ENCODE results near the gene TOMM20L.
"Not testable (repeated sequence)": the region's sequence is repeated elsewhere in the genome, so short reads cannot be mapped to it uniquely, and the experiment has no call there.

TOMM20L gene

GRCh38 chr14:58395812-58396788 lies at the start of gene TOMM20L:
Gene TOMM20L (plus strand): TSS chr14:58395930. CDS start chr14:58395958, 28 bp downstream.
- no peaks in the 10 kb centered on the region for H3K4me1 ChIP-seq (ENCODE audit: control insufficient read depth in 1 of 2, insufficient read depth in 2 of 2, low read length in 2 of 2)
- no peaks in the 10 kb centered on the region for H3K9me3 ChIP-seq (ENCODE audit: control insufficient read depth in 1 of 2, low read length in 2 of 2)
- H3K27ac ChIP-seq (ENCODE audit: low read length) = no peak within 1 kb of the TSS
- H3K36me3 ChIP-seq (ENCODE audit: control insufficient read depth in 1 of 2, insufficient read depth in 2 of 2, low read length in 2 of 2) = no peaks in the 10 kb centered on the region
- H3K4me3 ChIP-seq (ENCODE audit: low read depth in 1 of 2, low read length in 2 of 2) = peak within 1 kb of the TSS; percentile 58 to 70
- H3K27me3 ChIP-seq (ENCODE audit: low read depth, low read length) = no peaks in the 10 kb centered on the region

- Histone ChIP-seq H3K27ac (ENCODE audit: low read length) (peak overlapping the region; percentile 76), H3K4me3 (ENCODE audit: low read depth in 1 of 2, low read length in 2 of 2) (peak overlapping the region; percentile 10 to 60), H3K9me3 (ENCODE audit: control insufficient read depth in 1 of 2, low read length in 2 of 2) (no peaks in the 10 kb centered on the region), H3K4me1 (ENCODE audit: control insufficient read depth in 1 of 2, insufficient read depth in 2 of 2, low read length in 2 of 2) (peaks cover 4 to 8% of the 10 kb centered on the region in 2 donors), H3K27me3 (ENCODE audit: low read depth, low read length) (no peaks in the 10 kb centered on the region), H3K36me3 (ENCODE audit: control insufficient read depth in 1 of 2, insufficient read depth in 2 of 2, low read length in 2 of 2) (peaks cover 14 to 21% of the 10 kb centered on the region in 2 donors)
These were observed 42.0 kb upstream of the TOMM20L start for GRCh38 chr14:58353516-58354299.

- H3K27me3 ChIP-seq (ENCODE audit: low read depth, low read length) = no peaks in the 10 kb centered on the region
- H3K4me1 ChIP-seq (ENCODE audit: control insufficient read depth in 1 of 2, insufficient read depth in 2 of 2, low read length in 2 of 2) = peaks cover 4 to 8% of the 10 kb centered on the region in 2 donors
- peaks cover 15 to 18% of the 10 kb centered on the region in 2 donors for H3K36me3 ChIP-seq (ENCODE audit: control insufficient read depth in 1 of 2, insufficient read depth in 2 of 2, low read length in 2 of 2)
- peak overlapping the region; percentile 59 for H3K27ac ChIP-seq (ENCODE audit: low read length)
- H3K4me3 ChIP-seq (ENCODE audit: low read depth in 1 of 2, low read length in 2 of 2) = no peak overlapping the region
- no peaks in the 10 kb centered on the region for H3K9me3 ChIP-seq (ENCODE audit: control insufficient read depth in 1 of 2, low read length in 2 of 2)
These were observed 40.9 kb upstream of the TOMM20L start for GRCh38 chr14:58354808-58355207.

GRCh38 chr14:58356268-58356667 lies 39.5 kb upstream of the TOMM20L start:
- peaks cover 4 to 8% of the 10 kb centered on the region in 2 donors for H3K4me1 ChIP-seq (ENCODE audit: control insufficient read depth in 1 of 2, insufficient read depth in 2 of 2, low read length in 2 of 2)
- no peaks in the 10 kb centered on the region for H3K27me3 ChIP-seq (ENCODE audit: low read depth, low read length)
- peaks cover 21 to 25% of the 10 kb centered on the region in 2 donors for H3K36me3 ChIP-seq (ENCODE audit: control insufficient read depth in 1 of 2, insufficient read depth in 2 of 2, low read length in 2 of 2)
- H3K9me3 ChIP-seq (ENCODE audit: control insufficient read depth in 1 of 2, low read length in 2 of 2) = no peaks in the 10 kb centered on the region
- H3K4me3 ChIP-seq (ENCODE audit: low read depth in 1 of 2, low read length in 2 of 2) = no peak overlapping the region
- peak overlapping the region; percentile 34 for H3K27ac ChIP-seq (ENCODE audit: low read length)

- not testable (repeated sequence) for H3K4me3 ChIP-seq (ENCODE audit: low read depth in 1 of 2, low read length in 2 of 2); H3K9me3 ChIP-seq (ENCODE audit: control insufficient read depth in 1 of 2, low read length in 2 of 2)
- H3K36me3 ChIP-seq (ENCODE audit: control insufficient read depth in 1 of 2, insufficient read depth in 2 of 2, low read length in 2 of 2) = peaks cover 24 to 56% of the 10 kb centered on the region in 2 donors
These were observed 33.5 kb upstream of the TOMM20L start for GRCh38 chr14:58362272-58362671.

GRCh38 chr14:58362798-58363412 lies 32.8 kb upstream of the TOMM20L start:
- Histone ChIP-seq H3K4me1 (ENCODE audit: control insufficient read depth in 1 of 2, insufficient read depth in 2 of 2, low read length in 2 of 2) (no peaks in the 10 kb centered on the region), H3K4me3 (ENCODE audit: low read depth in 1 of 2, low read length in 2 of 2) (no peak overlapping the region), H3K9me3 (ENCODE audit: control insufficient read depth in 1 of 2, low read length in 2 of 2) (no peaks in the 10 kb centered on the region), H3K36me3 (ENCODE audit: control insufficient read depth in 1 of 2, insufficient read depth in 2 of 2, low read length in 2 of 2) (peaks cover 30 to 63% of the 10 kb centered on the region in 2 donors), H3K27ac (ENCODE audit: low read length) (no peak overlapping the region), H3K27me3 (ENCODE audit: low read depth, low read length) (no peaks in the 10 kb centered on the region)

More at GRCh38 chr14:58362272-58362671, 33.5 kb upstream of the TOMM20L start:
- not testable (repeated sequence) for H3K27me3 ChIP-seq (ENCODE audit: low read depth, low read length); H3K4me1 ChIP-seq (ENCODE audit: control insufficient read depth in 1 of 2, insufficient read depth in 2 of 2, low read length in 2 of 2); H3K27ac ChIP-seq (ENCODE audit: low read length)

- Histone ChIP-seq H3K36me3 (ENCODE audit: control insufficient read depth in 1 of 2, insufficient read depth in 2 of 2, low read length in 2 of 2) (peaks cover 30 to 64% of the 10 kb centered on the region in 2 donors), H3K27me3 (ENCODE audit: low read depth, low read length) (no peaks in the 10 kb centered on the region), H3K4me3 (ENCODE audit: low read depth in 1 of 2, low read length in 2 of 2) (no peak overlapping the region), H3K27ac (ENCODE audit: low read length) (no peak overlapping the region), H3K4me1 (ENCODE audit: control insufficient read depth in 1 of 2, insufficient read depth in 2 of 2, low read length in 2 of 2) (no peaks in the 10 kb centered on the region), H3K9me3 (ENCODE audit: control insufficient read depth in 1 of 2, low read length in 2 of 2) (no peaks in the 10 kb centered on the region)
These were observed 31.4 kb upstream of the TOMM20L start for GRCh38 chr14:58364316-58364715.

GRCh38 chr14:58367296-58367695 lies 28.4 kb upstream of the TOMM20L start:
- peaks cover 40 to 58% of the 10 kb centered on the region in 2 donors for H3K36me3 ChIP-seq (ENCODE audit: control insufficient read depth in 1 of 2, insufficient read depth in 2 of 2, low read length in 2 of 2)

GRCh38 chr14:58368956-58369355 lies 26.8 kb upstream of the TOMM20L start:
- no peaks in the 10 kb centered on the region for H3K9me3 ChIP-seq (ENCODE audit: control insufficient read depth in 1 of 2, low read length in 2 of 2)
- H3K36me3 ChIP-seq (ENCODE audit: control insufficient read depth in 1 of 2, insufficient read depth in 2 of 2, low read length in 2 of 2) = peaks cover 45 to 53% of the 10 kb centered on the region in 2 donors

More at GRCh38 chr14:58367296-58367695, 28.4 kb upstream of the TOMM20L start:
- no peak overlapping the region for H3K27ac ChIP-seq (ENCODE audit: low read length)
- no peaks in the 10 kb centered on the region for H3K9me3 ChIP-seq (ENCODE audit: control insufficient read depth in 1 of 2, low read length in 2 of 2)
- no peaks in the 10 kb centered on the region for H3K4me1 ChIP-seq (ENCODE audit: control insufficient read depth in 1 of 2, insufficient read depth in 2 of 2, low read length in 2 of 2)
- no peak overlapping the region for H3K4me3 ChIP-seq (ENCODE audit: low read depth in 1 of 2, low read length in 2 of 2)
- no peaks in the 10 kb centered on the region for H3K27me3 ChIP-seq (ENCODE audit: low read depth, low read length)

GRCh38 chr14:58376791-58377190 lies 18.9 kb upstream of the TOMM20L start:
- H3K27ac ChIP-seq (ENCODE audit: low read length) = no peak overlapping the region
- H3K4me3 ChIP-seq (ENCODE audit: low read depth in 1 of 2, low read length in 2 of 2) = no peak overlapping the region
- no peaks in the 10 kb centered on the region for H3K9me3 ChIP-seq (ENCODE audit: control insufficient read depth in 1 of 2, low read length in 2 of 2)
- no peaks in the 10 kb centered on the region for H3K27me3 ChIP-seq (ENCODE audit: low read depth, low read length)
- H3K36me3 ChIP-seq (ENCODE audit: control insufficient read depth in 1 of 2, insufficient read depth in 2 of 2, low read length in 2 of 2) = peaks cover 13 to 26% of the 10 kb centered on the region in 2 donors
- no peaks in the 10 kb centered on the region for H3K4me1 ChIP-seq (ENCODE audit: control insufficient read depth in 1 of 2, insufficient read depth in 2 of 2, low read length in 2 of 2)

More at GRCh38 chr14:58368956-58369355, 26.8 kb upstream of the TOMM20L start:
- Histone ChIP-seq H3K27me3 (ENCODE audit: low read depth, low read length) (no peaks in the 10 kb centered on the region), H3K4me1 (ENCODE audit: control insufficient read depth in 1 of 2, insufficient read depth in 2 of 2, low read length in 2 of 2) (no peaks in the 10 kb centered on the region), H3K4me3 (ENCODE audit: low read depth in 1 of 2, low read length in 2 of 2) (no peak overlapping the region), H3K27ac (ENCODE audit: low read length) (no peak overlapping the region)

- no peak overlapping the region for H3K4me3 ChIP-seq (ENCODE audit: low read depth in 1 of 2, low read length in 2 of 2)
- no peaks in the 10 kb centered on the region for H3K27me3 ChIP-seq (ENCODE audit: low read depth, low read length)
- no peak overlapping the region for H3K27ac ChIP-seq (ENCODE audit: low read length)
- H3K9me3 ChIP-seq (ENCODE audit: control insufficient read depth in 1 of 2, low read length in 2 of 2) = no peaks in the 10 kb centered on the region
- no peaks in the 10 kb centered on the region for H3K36me3 ChIP-seq (ENCODE audit: control insufficient read depth in 1 of 2, insufficient read depth in 2 of 2, low read length in 2 of 2)
- H3K4me1 ChIP-seq (ENCODE audit: control insufficient read depth in 1 of 2, insufficient read depth in 2 of 2, low read length in 2 of 2) = no peaks in the 10 kb centered on the region
These were observed 4.9 kb upstream of the TOMM20L start for GRCh38 chr14:58390830-58391229.
